ENCODE measurements around the gene RAB6A. TPM values are rescaled to one million over a fixed set of nuclear protein-coding genes. Genes with fewer than 3 reads are reported as not detected.
"Not testable (repeated sequence)": the region's sequence is repeated elsewhere in the genome, so short reads cannot be mapped to it uniquely, and the experiment has no call there.

RAB6A gene
- total and polyA plus RNA-seq, 2 of the 8 experiments (the other 6 are each of a cell fraction or from before 2014, with no cell fraction given) = 24.4 to 88.6 TPM

DNA sequence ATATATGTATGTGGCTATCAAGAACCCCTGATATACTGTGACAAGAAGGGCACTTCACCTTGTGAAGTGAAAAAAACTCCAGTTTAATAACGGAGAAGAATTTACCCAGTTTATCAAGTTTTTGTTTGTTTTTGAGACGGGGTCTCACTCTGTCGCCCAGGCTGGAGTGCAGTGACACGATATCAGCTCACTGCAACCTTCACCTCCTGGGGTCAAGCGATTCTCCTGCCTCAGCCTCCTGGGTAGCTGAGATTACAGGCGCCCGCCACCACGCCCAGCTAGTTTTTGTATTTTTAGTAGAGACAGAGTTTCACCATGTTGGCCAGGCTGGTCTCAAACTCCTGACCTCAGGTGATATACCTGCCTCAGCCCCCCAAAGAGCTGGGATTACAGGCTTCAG is 26.9 kb downstream of the RAB6A start:
- H4K5ac ChIP-seq (ENCODE audit: insufficient read length, low read depth, low read length); H3K4ac ChIP-seq (replicated peaks; ENCODE audit: insufficient read length, low read depth, low read length); POLR2A ChIA-PET (ENCODE audit: partially characterized antibody); H3K14ac ChIP-seq (ENCODE audit: insufficient read length); H3K9me3 ChIP-seq (ENCODE audit: insufficient read depth in 2 of 2, low read depth in 1 of 2, low read length in 1 of 2); H3K56ac ChIP-seq (replicated peaks; ENCODE audit: insufficient read length, low read depth, low read length); H4K20me1 ChIP-seq (replicated peaks in 1 of 2; ENCODE audit: control insufficient read depth in 1 of 2, insufficient read depth in 2 of 2, low read length in 2 of 2); H3K36me3 ChIP-seq (ENCODE audit: control insufficient read depth in 2 of 4, insufficient read depth in 4 of 4, low read length in 3 of 4); H3K9ac ChIP-seq (replicated peaks in 1 of 4; ENCODE audit: extremely low read depth in 1 of 4, low read depth in 3 of 4, low read length in 3 of 4); H2AFZ ChIP-seq (ENCODE audit: low read length); H3K27ac ChIP-seq (ENCODE audit: low read depth, low read length); H3K23me2 ChIP-seq (ENCODE audit: low read depth, low read length); H3K23ac ChIP-seq (ENCODE audit: insufficient read length); H4K91ac ChIP-seq (replicated peaks; ENCODE audit: insufficient read length, low read length); H4K8ac ChIP-seq (ENCODE audit: extremely low read depth, insufficient read depth, low read length); H3K4me2 ChIP-seq (ENCODE audit: insufficient read depth in 1 of 2, low read depth in 2 of 2, low read length in 2 of 2); H3K4me1 ChIP-seq (replicated peaks in 1 of 4; ENCODE audit: control insufficient read depth in 3 of 4, insufficient read depth in 4 of 4, low read length in 3 of 4); H2AK5ac ChIP-seq (ENCODE audit: low read depth, low read length); H2BK15ac ChIP-seq (ENCODE audit: low read length); DNase-seq (ENCODE audit: low read depth in 1 of 2, low spot score in 2 of 2); H3K4me3 ChIP-seq (ENCODE audit: extremely low read depth in 1 of 4, insufficient read depth in 2 of 4, low read depth in 3 of 4, low read length in 4 of 4); CTCF ChIA-PET (ENCODE audit: partially characterized antibody); H3K27me3 ChIP-seq (replicated peaks in 1 of 4; ENCODE audit: control insufficient read depth in 3 of 4, extremely low read depth in 1 of 4, insufficient read depth in 3 of 4, low read length in 3 of 4); H2BK5ac ChIP-seq (ENCODE audit: low read depth, low read length); H2BK20ac ChIP-seq (ENCODE audit: low read length); H3K18ac ChIP-seq (ENCODE audit: extremely low read depth, low read length); FAIRE-seq; H2BK120ac ChIP-seq (replicated peaks; ENCODE audit: low read depth, low read length); H2BK12ac ChIP-seq (ENCODE audit: low read depth, low read length): not testable (repeated sequence)
- peaks cover 0 to 67% of the 10 kb centered on the region in 2 experiments; a peak in 2 of 4 replicates for H3K79me2 ChIP-seq (ENCODE audit: control insufficient read depth in 1 of 2, insufficient read depth in 2 of 2, low read length in 2 of 2)
- 97% methylated on average over 8 of the region's 8 CpGs; no CpG with 5 or more reads in 1 of the 2 experiments for WGBS, 2 experiments (ENCODE audit: extremely low coverage in 1 of 2, insufficient coverage in 1 of 2, insufficient read length in 1 of 2, insufficient replicate concordance in 2 of 2, low coverage in 1 of 2, low lambda C conversion rate in 2 of 2, missing lambda C conversion rate in 1 of 2)
- peaks cover 25% of the 10 kb centered on the region for H3K79me1 ChIP-seq (ENCODE audit: low read depth, low read length)

DNA sequence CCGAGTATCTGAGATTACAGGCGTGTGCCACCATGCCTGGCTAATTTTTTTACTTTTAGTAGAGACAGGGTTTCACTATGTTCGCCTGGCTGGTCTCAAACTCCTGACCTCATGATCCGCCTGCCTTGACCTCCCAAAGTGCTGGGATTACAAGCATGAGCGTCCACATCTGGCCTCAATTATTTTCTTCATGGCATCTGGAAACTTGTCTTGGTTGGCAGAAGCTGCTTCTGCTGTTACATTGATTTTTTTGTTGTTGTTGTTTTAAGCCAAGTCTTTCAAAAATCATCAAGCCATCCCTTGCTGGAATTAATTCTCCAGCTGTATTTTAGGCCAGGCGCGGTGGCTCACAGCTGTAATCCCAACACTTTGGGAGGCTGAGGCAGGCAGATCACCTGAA is 27.9 kb downstream of the RAB6A start:
- H3K23ac ChIP-seq (ENCODE audit: insufficient read length); H4K5ac ChIP-seq (ENCODE audit: insufficient read length, low read depth, low read length); H4K91ac ChIP-seq (replicated peaks; ENCODE audit: insufficient read length, low read length); DNase-seq (ENCODE audit: low read depth in 1 of 2, low spot score in 2 of 2); H3K4ac ChIP-seq (replicated peaks; ENCODE audit: insufficient read length, low read depth, low read length); H2AFZ ChIP-seq (ENCODE audit: low read length); H3K56ac ChIP-seq (replicated peaks; ENCODE audit: insufficient read length, low read depth, low read length); H4K8ac ChIP-seq (ENCODE audit: extremely low read depth, insufficient read depth, low read length); H3K9ac ChIP-seq (replicated peaks in 1 of 4; ENCODE audit: extremely low read depth in 1 of 4, low read depth in 3 of 4, low read length in 3 of 4); H3K9me3 ChIP-seq (ENCODE audit: insufficient read depth in 2 of 2, low read depth in 1 of 2, low read length in 1 of 2); H2BK15ac ChIP-seq (ENCODE audit: low read length); H3K27me3 ChIP-seq (replicated peaks in 1 of 4; ENCODE audit: control insufficient read depth in 3 of 4, extremely low read depth in 1 of 4, insufficient read depth in 3 of 4, low read length in 3 of 4); H3K18ac ChIP-seq (ENCODE audit: extremely low read depth, low read length); H3K4me3 ChIP-seq (ENCODE audit: extremely low read depth in 1 of 4, insufficient read depth in 2 of 4, low read depth in 3 of 4, low read length in 4 of 4); H3K23me2 ChIP-seq (ENCODE audit: low read depth, low read length); H2BK120ac ChIP-seq (replicated peaks; ENCODE audit: low read depth, low read length); H3K4me2 ChIP-seq (ENCODE audit: insufficient read depth in 1 of 2, low read depth in 2 of 2, low read length in 2 of 2); H2BK12ac ChIP-seq (ENCODE audit: low read depth, low read length); H3K14ac ChIP-seq (ENCODE audit: insufficient read length); H3K27ac ChIP-seq (ENCODE audit: low read depth, low read length); H3K4me1 ChIP-seq (replicated peaks in 1 of 4; ENCODE audit: control insufficient read depth in 3 of 4, insufficient read depth in 4 of 4, low read length in 3 of 4); H2BK20ac ChIP-seq (ENCODE audit: low read length); FAIRE-seq; H4K20me1 ChIP-seq (replicated peaks in 1 of 2; ENCODE audit: control insufficient read depth in 1 of 2, insufficient read depth in 2 of 2, low read length in 2 of 2); H2AK5ac ChIP-seq (ENCODE audit: low read depth, low read length): not testable (repeated sequence)
- 92% methylated on average over 7 of the region's 7 CpGs; no CpG with 5 or more reads in 1 of the 2 experiments for WGBS, 2 experiments (ENCODE audit: extremely low coverage in 1 of 2, insufficient coverage in 1 of 2, insufficient read length in 1 of 2, insufficient replicate concordance in 2 of 2, low coverage in 1 of 2, low lambda C conversion rate in 2 of 2, missing lambda C conversion rate in 1 of 2)
- CTCF ChIA-PET (ENCODE audit: partially characterized antibody) = interaction anchor here (0.6 to 1.5 kb wide), 4 partner anchors 10 to 52 kb away, joined by 3 to 7 read pairs (median 3); no protein-coding TSS in a partner anchor
- Histone ChIP-seq H3K36me3 (ENCODE audit: control insufficient read depth in 2 of 4, insufficient read depth in 4 of 4, low read length in 3 of 4) (peaks cover 0 to 13% (median 0%) of the 10 kb centered on the region in 4 experiments; a peak in 1 of 8 replicates), H2BK5ac (ENCODE audit: low read depth, low read length) (peak overlapping the region; percentile 12; the same call in 1 of the 2 replicates), H3K79me1 (ENCODE audit: low read depth, low read length) (peaks cover 21% of the 10 kb centered on the region), H3K79me2 (ENCODE audit: control insufficient read depth in 1 of 2, insufficient read depth in 2 of 2, low read length in 2 of 2) (peaks cover 0 to 57% of the 10 kb centered on the region in 2 experiments; a peak in 2 of 4 replicates)
- POLR2A ChIA-PET (ENCODE audit: partially characterized antibody) = interaction anchor here (0.9 to 1.4 kb wide), 3 partner anchors 13 to 136 kb away, joined by 3 to 5 read pairs (median 3); no protein-coding TSS in a partner anchor

Measured in H1 (cell line).